ENCODE measurements around the gene MPHOSPH10. TPM values are rescaled to one million over a fixed set of nuclear protein-coding genes. Genes with fewer than 3 reads are reported as not detected.
A peak's percentile ranks its signal among the peaks of the same experiment; 100 is the strongest.

MPHOSPH10 gene
- total and polyA plus RNA-seq, 2 of the 4 experiments (the other 2 are of a cell fraction), result 5.4 to 11.2 TPM

- no peak overlapping the region for H2AFZ ChIP-seq (replicated peaks; ENCODE audit: low read length, poor library complexity)
- DNase-seq (peak; percentile 94), ATAC-seq (ENCODE audit: low read depth) (peak; percentile 77)
- no peaks in the 10 kb centered on the region; the same call in 1 of the 2 replicates for H3K27me3 ChIP-seq (ENCODE audit: control insufficient read depth, insufficient read depth, low read length)
- no peak overlapping the region for H3K27ac ChIP-seq (ENCODE audit: insufficient read depth, low read length)
- H3K4me1 ChIP-seq (ENCODE audit: control insufficient read depth, insufficient read depth, low read length), result no peaks in the 10 kb centered on the region
- ChIA-PET CTCF (interaction anchor here (0.7 to 3.0 kb wide), 4 partner anchors 9 to 283 kb away, joined by 4 to 20 read pairs (median 10); no protein-coding TSS in a partner anchor), POLR2A (ENCODE audit: unreplicated experiment) (interaction anchor here (0.7 kb wide), 1 partner anchor 10 kb away, joined by 3 read pairs; no protein-coding TSS in a partner anchor)
- no TSS peak for BruUV-seq (replicated peaks)
- no peak overlapping the region for H2BK15ac ChIP-seq (ENCODE audit: low read depth, low read length)
- intact Hi-C loops (cut with micrococcal nuclease), result no loop called here
- H2BK5ac ChIP-seq (ENCODE audit: low read depth, low read length, poor library complexity, severe bottlenecking), result no peak overlapping the region
- TF ChIP-seq MAFK (IDR thresholded peaks at IDR 0.05; ENCODE audit: low read depth, low read length), result no peak
- peak; percentile 33; the same call in 1 of the 2 replicates for TF ChIP-seq MAZ (IDR thresholded peaks at IDR 0.05; ENCODE audit: borderline replicate concordance, low read depth, low read length)
- TF ChIP-seq BHLHE40 (IDR thresholded peaks at IDR 0.05; ENCODE audit: low read depth, low read length), result 0 out of 2 replicates have a peak, but pooled peaks have one; percentile 10
- TF ChIP-seq CEBPB (IDR thresholded peaks at IDR 0.05; ENCODE audit: low read depth, low read length), result 0 out of 2 replicates have a peak, but pooled peaks have one; percentile 4
- no peak overlapping the region for H4K5ac ChIP-seq (ENCODE audit: low read depth, low read length)
- H3K23ac ChIP-seq (ENCODE audit: low read depth, low read length), result no peak overlapping the region
- dilution Hi-C loops (cut with HindIII; ENCODE audit: low sequenced_read_pairs, unreplicated experiment), result no loop called here
- no peak overlapping the region for H3K18ac ChIP-seq (ENCODE audit: low read depth, low read length)
- H3K79me1 ChIP-seq (ENCODE audit: low read depth in 1 of 2, low read length in 2 of 2), result no peaks in the 10 kb centered on the region
- no peak overlapping the region for H3K4me3 ChIP-seq (ENCODE audit: insufficient read depth, low read depth, low read length)
- no peaks in the 10 kb centered on the region for H4K20me1 ChIP-seq (ENCODE audit: insufficient read depth, low read length)
- H3K56ac ChIP-seq (ENCODE audit: extremely low read depth, insufficient read depth, low read length), result no peak overlapping the region
- WGBS, 2 experiments (ENCODE audit: extremely low coverage in 2 of 2, insufficient read length in 1 of 2), result no CpG with 5 or more reads among the region's 2 CpGs
- no peak overlapping the region for H3K9ac ChIP-seq (ENCODE audit: low read depth, low read length)
- H3K9me1 ChIP-seq (ENCODE audit: insufficient read depth, low read length), result no peaks in the 10 kb centered on the region
- no peak overlapping the region for H2AK5ac ChIP-seq (ENCODE audit: low read depth, low read length)
- H2BK20ac ChIP-seq (ENCODE audit: low read depth, low read length), result no peak overlapping the region
- 0 out of 4 replicates have a peak overlapping the region, but pooled peaks of 1 of the 2 experiments have one; percentile 36 for H4K8ac ChIP-seq (ENCODE audit: low read depth in 2 of 2, low read length in 2 of 2)
- H3K9me3 ChIP-seq (ENCODE audit: control insufficient read depth, insufficient read depth, low read length), result peaks cover 3% of the 10 kb centered on the region
- no peak overlapping the region for H2BK120ac ChIP-seq (ENCODE audit: low read depth, low read length)
- no peak overlapping the region for H3K4ac ChIP-seq (ENCODE audit: low read depth, low read length)
- in situ Hi-C loops (cut with MboI; ENCODE audit: low sequenced_read_pairs), result no loop called here
- no peak overlapping the region for H3K14ac ChIP-seq (replicated peaks; ENCODE audit: low read depth, low read length)
- H2AK9ac ChIP-seq (replicated peaks; ENCODE audit: low read depth, low read length, poor library complexity), result no peak overlapping the region
- no peaks in the 10 kb centered on the region for H3K36me3 ChIP-seq (ENCODE audit: control insufficient read depth, insufficient read depth, low read length)
- 0 out of 2 replicates have a peak overlapping the region, but pooled peaks have one; percentile 25 for H3K4me2 ChIP-seq (ENCODE audit: low read depth, low read length)
- no peak overlapping the region for H4K91ac ChIP-seq (ENCODE audit: insufficient read depth, low read depth, low read length)
Observed at GRCh38 chr2:71101656-71102055, 28.8 kb upstream of the MPHOSPH10 start.
